Sigmoid colon (tissue), 3 donors: ENCODE results near the gene ZDHHC6.

Experiments used
- CTCF ChIP-seq, 4 experiments: fragments of 450-650 bp in 3 of 4; fragments of 200-600 bp in 1 of 4; IDR thresholded peaks; one replicate each; pipeline ENCODE4 v1.5.1; 2016 to 2019; ENCODE audit warnings: antibody characterized with exemption in 4 of 4, mild to moderate bottlenecking in 3 of 4, moderate library complexity in 2 of 4
- POLR2A ChIP-seq, 2 donors: fragments of 450-650 bp; IDR thresholded peaks; one replicate each; pipeline ENCODE4 v1.6.1; 2016; ENCODE audit warnings: antibody characterized with exemption in 2 of 2, mild to moderate bottlenecking in 2 of 2, moderate library complexity in 2 of 2

- TF ChIP-seq POLR2A (IDR thresholded peaks at IDR 0.05) (no peak), CTCF (IDR thresholded peaks at IDR 0.05) (no peak)
These were observed 42.1 kb downstream of the ZDHHC6 start for GRCh38 chr10:112404617-112405016.
